IPS DF 4.7 (cell line): ENCODE data around the gene U2AF2.
"Not testable (repeated sequence)": the region's sequence is repeated elsewhere in the genome, so short reads cannot be mapped to it uniquely, and the experiment has no call there.

ENCODE experiments used
- DNase-seq: peaks from one replicate; pipeline ENCODE4 v3.0.0-alpha.2; 2013; ENCODE audit warnings: low spot score; ENCODE audit errors: extremely low read depth

The U2AF2 gene

GRCh38 chr19:55705972-55706371 lies 51.1 kb downstream of the U2AF2 start:
- no peak for DNase-seq

DNA sequence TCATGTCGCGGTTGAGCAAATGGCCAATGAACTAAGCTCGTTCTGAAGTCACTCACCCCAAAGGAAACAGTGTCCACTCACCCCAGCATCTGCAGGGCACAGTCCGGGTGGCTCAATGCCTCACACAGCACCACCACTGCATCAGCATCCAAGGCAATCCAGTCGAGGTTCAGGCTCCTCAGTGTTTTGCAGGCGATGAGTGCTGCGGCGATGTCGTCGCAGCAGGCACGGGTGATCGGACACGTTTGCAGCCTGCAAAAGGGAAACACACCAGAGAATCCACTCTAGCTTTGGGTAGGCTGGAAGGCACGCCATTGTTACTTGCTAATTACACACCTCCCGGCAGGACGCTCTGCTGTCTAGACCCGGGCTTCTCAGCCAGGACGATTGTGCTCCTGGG lies 56.9 kb downstream of the U2AF2 start:
- no peak for DNase-seq

GRCh38 chr19:55712804-55713631 lies 58.2 kb downstream of the U2AF2 start:
- DNase-seq, result no peak

DNA sequence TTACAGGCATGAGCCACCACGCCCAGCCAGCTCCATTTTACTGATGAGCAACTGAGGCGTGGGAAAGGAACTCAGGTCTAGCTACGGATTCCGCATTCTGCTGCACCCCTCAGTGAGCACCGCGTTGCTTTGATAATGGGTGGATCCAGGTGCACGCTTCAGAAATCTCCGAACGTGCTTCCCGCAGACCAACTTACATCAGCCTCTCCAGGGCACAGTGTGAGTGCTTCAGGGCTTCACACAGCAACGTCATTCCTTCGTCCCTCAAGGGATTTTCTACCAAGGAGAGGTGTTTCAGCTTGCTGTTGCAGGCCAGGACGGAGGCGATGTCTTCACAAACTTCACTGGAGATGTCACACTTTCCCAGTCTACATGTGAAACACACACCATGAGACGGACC lies 61.7 kb downstream of the U2AF2 start:
- no peak for DNase-seq

DNA sequence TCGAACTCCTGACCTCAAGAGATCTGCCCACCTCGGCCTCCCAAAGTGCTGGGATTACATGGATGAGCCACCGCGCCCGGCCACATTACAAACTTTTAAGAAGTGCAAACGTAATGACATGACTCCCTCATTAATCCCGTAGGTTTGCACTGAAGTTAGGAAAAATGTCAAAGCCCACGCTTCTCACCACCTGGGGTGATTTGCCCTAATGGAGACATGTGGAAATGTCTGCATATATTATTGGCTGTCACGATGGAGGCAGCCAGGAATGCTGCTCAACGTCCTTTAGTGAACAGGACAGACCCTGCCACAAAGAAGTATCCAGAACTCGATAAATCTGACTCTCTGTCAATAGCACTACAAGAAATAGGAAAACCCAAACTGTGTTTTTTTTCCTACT lies 62.4 kb downstream of the U2AF2 start:
- no peak for DNase-seq

- not testable (repeated sequence) for DNase-seq
Measured at GRCh38 chr19:55717879-55718711, 63.3 kb downstream of the U2AF2 start.

DNA sequence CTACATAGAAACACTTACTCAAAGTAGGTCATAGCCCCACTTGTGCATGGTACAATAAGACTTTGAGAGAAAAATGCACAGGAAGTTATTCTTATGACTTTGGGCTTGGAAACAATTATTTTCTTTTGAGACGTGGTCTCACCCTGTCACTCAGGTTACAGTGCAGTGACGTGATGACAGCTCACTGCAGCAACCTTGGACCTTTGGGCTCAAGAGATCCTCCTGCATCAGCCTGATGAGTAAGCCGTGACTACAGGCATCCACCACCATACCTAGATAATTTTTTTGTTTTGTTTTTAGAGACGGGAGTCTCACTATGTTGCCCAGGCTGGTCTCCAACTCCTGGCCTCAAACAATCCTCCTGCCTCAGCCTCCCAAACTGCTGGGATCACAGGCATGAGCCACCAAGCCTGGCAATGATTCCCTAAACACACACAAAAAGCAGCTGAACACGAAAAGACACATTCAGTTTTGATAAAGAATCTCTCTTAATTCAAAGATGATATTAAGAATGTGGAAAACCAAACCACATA lies 65.4 kb downstream of the U2AF2 start:
- DNase-seq, result no peak

GRCh38 chr19:55720801-55721200 lies 66.0 kb downstream of the U2AF2 start:
- DNase-seq, result no peak

DNA sequence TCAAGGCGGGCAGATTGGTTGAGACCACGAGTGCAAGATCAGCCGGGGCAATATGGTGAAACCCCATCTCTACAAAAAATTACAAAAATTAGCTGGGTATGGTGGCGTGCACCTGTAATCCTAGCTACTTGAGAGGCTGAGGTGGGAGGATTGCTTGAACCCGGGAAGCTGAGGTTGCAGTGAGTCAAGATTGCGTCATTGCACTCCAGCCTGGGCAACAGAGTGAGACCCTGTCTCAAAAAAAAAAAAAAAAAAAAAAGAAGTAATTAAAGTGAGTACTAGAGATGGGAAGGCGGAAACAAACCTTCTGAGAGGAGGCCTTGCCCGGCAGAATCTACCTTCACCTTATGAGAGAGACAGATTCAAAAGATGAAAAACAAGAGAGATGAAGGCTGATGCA lies 68.7 kb downstream of the U2AF2 start:
- no peak for DNase-seq
